Measurements from ENCODE around the gene SEC61A2. TPM values are rescaled to one million over a fixed set of nuclear protein-coding genes. Genes with fewer than 3 reads are reported as not detected.

Gene SEC61A2
- total RNA-seq, 1 donor from 2014 or later: 24.9 TPM

GRCh38 chr10:12195603-12196506 is 66.4 kb downstream of the SEC61A2 start, which contains the start of the genes CDC123 and NUDT5:
Gene CDC123, plus strand, starts transcription at chr10:12196188. Its CDS starts 58 bp downstream, at chr10:12196246.
Gene NUDT5, minus strand, starts transcription at chr10:12195891. Its CDS starts 9,600 bp downstream, at chr10:12186291.
- Mint-ChIP-seq H3K36me3 (ENCODE audit: insufficient read depth) (peaks cover 6% of the 10 kb centered on the region), H3K27me3 (no peaks in the 10 kb centered on the region), H3K4me3 (ENCODE audit: low read depth) (peak within 1 kb of the TSS; percentile 97), H3K9me3 (ENCODE audit: low read depth) (no peaks in the 10 kb centered on the region), H3K4me1 (ENCODE audit: low read depth) (peaks cover 21% of the 10 kb centered on the region), H3K27ac (peak within 1 kb of the TSS; percentile 92)
- peak; percentile 56 for DNase-seq (ENCODE audit: low spot score, unreplicated experiment)
- peak; percentile 17 for TF ChIP-seq CTCF (IDR thresholded peaks at IDR 0.05; ENCODE audit: unreplicated experiment)

- Mint-ChIP-seq H3K27me3 (no peaks in the 10 kb centered on the region), H3K27ac (peak overlapping the region; percentile 92), H3K4me1 (ENCODE audit: low read depth) (peaks cover 21% of the 10 kb centered on the region), H3K9me3 (ENCODE audit: low read depth) (no peaks in the 10 kb centered on the region), H3K4me3 (ENCODE audit: low read depth) (peak overlapping the region; percentile 97), H3K36me3 (ENCODE audit: insufficient read depth) (peaks cover 11% of the 10 kb centered on the region)
- no peak for DNase-seq (ENCODE audit: low spot score, unreplicated experiment)
- no peak for TF ChIP-seq CTCF (IDR thresholded peaks at IDR 0.05; ENCODE audit: unreplicated experiment)
Observed at GRCh38 chr10:12196531-12197211, 67.2 kb downstream of the SEC61A2 start.

GRCh38 chr10:12198156-12198555 is 68.7 kb downstream of the SEC61A2 start:
- DNase-seq (ENCODE audit: low spot score, unreplicated experiment): no peak
- Mint-ChIP-seq H3K27me3 (no peaks in the 10 kb centered on the region), H3K4me1 (ENCODE audit: low read depth) (peaks cover 21% of the 10 kb centered on the region), H3K27ac (no peak overlapping the region), H3K9me3 (ENCODE audit: low read depth) (no peaks in the 10 kb centered on the region), H3K36me3 (ENCODE audit: insufficient read depth) (peaks cover 10% of the 10 kb centered on the region), H3K4me3 (ENCODE audit: low read depth) (peak overlapping the region; percentile 46)
- no peak for TF ChIP-seq CTCF (IDR thresholded peaks at IDR 0.05; ENCODE audit: unreplicated experiment)

- Mint-ChIP-seq H3K36me3 (ENCODE audit: insufficient read depth) (peaks cover 17% of the 10 kb centered on the region), H3K27ac (no peak overlapping the region), H3K9me3 (ENCODE audit: low read depth) (no peaks in the 10 kb centered on the region), H3K4me1 (ENCODE audit: low read depth) (peaks cover 12% of the 10 kb centered on the region), H3K4me3 (ENCODE audit: low read depth) (no peak overlapping the region), H3K27me3 (no peaks in the 10 kb centered on the region)
- no peak for TF ChIP-seq CTCF (IDR thresholded peaks at IDR 0.05; ENCODE audit: unreplicated experiment)
- no peak for DNase-seq (ENCODE audit: low spot score, unreplicated experiment)
Observed at GRCh38 chr10:12200850-12201249, 71.4 kb downstream of the SEC61A2 start.

GRCh38 chr10:12201543-12201942 is 72.1 kb downstream of the SEC61A2 start:
- no peak for TF ChIP-seq CTCF (IDR thresholded peaks at IDR 0.05; ENCODE audit: unreplicated experiment)
- Mint-ChIP-seq H3K27me3 (no peaks in the 10 kb centered on the region), H3K36me3 (ENCODE audit: insufficient read depth) (peaks cover 19% of the 10 kb centered on the region), H3K27ac (no peak overlapping the region), H3K4me3 (ENCODE audit: low read depth) (no peak overlapping the region), H3K4me1 (ENCODE audit: low read depth) (peaks cover 6% of the 10 kb centered on the region), H3K9me3 (ENCODE audit: low read depth) (no peaks in the 10 kb centered on the region)
- no peak for DNase-seq (ENCODE audit: low spot score, unreplicated experiment)

Measured in progenitor cell of endocrine pancreas (in vitro differentiated cells).